Stimulated activated memory B cell treated with anti-CD40 and anti-IgM and Interleukin-4, amounts not matched to agents 10 μg/mL and 1 μg/mL and 100 μg/mL, for 72 hours (primary cell): ENCODE results near the gene CDK16.

Experiments used
- ATAC-seq: fragments of 150-1000 bp; cut with Tn5 transposase; 2 replicates; pipeline ENCODE4 v1.10.0; 2021
- H3K27ac Mint-ChIP-seq: one replicate; pipeline ENCODE4 v1.8.0; 2022; ENCODE audit warnings: mild to moderate bottlenecking, mixed read lengths
- H3K27me3 Mint-ChIP-seq: one replicate; pipeline ENCODE4 v1.8.0; 2022; ENCODE audit warnings: mixed read lengths
- H3K36me3 Mint-ChIP-seq: one replicate; pipeline ENCODE4 v1.8.0; 2022; ENCODE audit warnings: mixed read lengths
- H3K4me1 Mint-ChIP-seq: one replicate; pipeline ENCODE4 v1.8.0; 2022; ENCODE audit warnings: mixed read lengths
- H3K4me3 Mint-ChIP-seq: one replicate; pipeline ENCODE4 v1.8.0; 2022; ENCODE audit warnings: mild to moderate bottlenecking, moderate library complexity, mixed read lengths
- H3K9me3 Mint-ChIP-seq: one replicate; pipeline ENCODE4 v1.8.0; 2022; ENCODE audit warnings: mixed read lengths

Gene CDK16

GRCh38 chrX:47210661-47211425, 7.6 kb upstream of the CDK16 start:
- H3K36me3 Mint-ChIP-seq: peaks cover 42% of the 10 kb centered on the region
- no peak overlapping the region for H3K4me3 Mint-ChIP-seq
- no peaks in the 10 kb centered on the region for H3K27me3 Mint-ChIP-seq
- ATAC-seq: no peak
- H3K9me3 Mint-ChIP-seq: no peaks in the 10 kb centered on the region
- peaks cover under 1% of the 10 kb centered on the region for H3K4me1 Mint-ChIP-seq
- H3K27ac Mint-ChIP-seq: no peak overlapping the region

GRCh38 chrX:47212381-47213293, 5.8 kb upstream of the CDK16 start:
- Mint-ChIP-seq H3K27me3 (no peaks in the 10 kb centered on the region), H3K4me3 (no peak overlapping the region), H3K27ac (peak overlapping the region; percentile 61), H3K4me1 (peaks cover 18% of the 10 kb centered on the region), H3K36me3 (peaks cover 45% of the 10 kb centered on the region), H3K9me3 (no peaks in the 10 kb centered on the region)
- ATAC-seq: no peak

DNA sequence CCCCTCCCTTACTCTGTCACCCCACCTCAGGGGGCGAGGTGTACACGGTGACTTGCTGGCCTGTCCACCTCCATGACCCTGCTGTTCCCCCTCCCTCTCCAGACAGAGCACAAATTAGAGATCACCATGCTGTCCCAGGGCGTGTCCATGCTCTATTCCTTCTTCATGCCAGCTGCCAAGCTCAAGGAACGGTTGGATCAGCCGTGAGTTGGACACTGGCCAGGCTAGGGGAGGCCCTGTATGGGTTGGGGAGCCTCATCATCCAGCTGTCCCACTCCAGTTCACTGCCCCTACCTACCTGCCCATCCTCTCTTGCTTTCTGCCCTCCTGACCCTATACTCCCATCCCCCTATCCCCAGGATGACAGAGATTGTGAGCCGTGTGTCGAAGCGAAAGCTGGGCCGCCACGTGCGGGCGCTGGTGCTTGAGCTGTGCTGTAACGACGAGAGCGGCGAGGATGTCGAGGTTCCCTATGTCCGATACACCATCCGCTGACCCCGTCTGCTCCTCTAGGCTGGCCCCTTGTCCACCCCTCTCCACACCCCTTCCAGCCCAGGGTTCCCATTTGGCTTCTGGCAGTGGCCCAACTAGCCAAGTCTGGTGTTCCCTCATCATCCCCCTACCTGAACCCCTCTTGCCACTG, 3.9 kb upstream of the CDK16 start:
- H3K36me3 Mint-ChIP-seq: peaks cover 45% of the 10 kb centered on the region
- no peak overlapping the region for H3K4me3 Mint-ChIP-seq
- H3K4me1 Mint-ChIP-seq: peaks cover 26% of the 10 kb centered on the region
- no peak for ATAC-seq
- H3K9me3 Mint-ChIP-seq: no peaks in the 10 kb centered on the region
- no peaks in the 10 kb centered on the region for H3K27me3 Mint-ChIP-seq
- no peak overlapping the region for H3K27ac Mint-ChIP-seq

- peaks cover 45% of the 10 kb centered on the region for H3K36me3 Mint-ChIP-seq
- ATAC-seq: no peak
- no peaks in the 10 kb centered on the region for H3K9me3 Mint-ChIP-seq
- H3K27ac Mint-ChIP-seq: no peak overlapping the region
- H3K4me1 Mint-ChIP-seq: peaks cover 34% of the 10 kb centered on the region
- no peak overlapping the region for H3K4me3 Mint-ChIP-seq
- no peaks in the 10 kb centered on the region for H3K27me3 Mint-ChIP-seq
Observed at GRCh38 chrX:47215291-47215900, 3.1 kb upstream of the CDK16 start.

DNA sequence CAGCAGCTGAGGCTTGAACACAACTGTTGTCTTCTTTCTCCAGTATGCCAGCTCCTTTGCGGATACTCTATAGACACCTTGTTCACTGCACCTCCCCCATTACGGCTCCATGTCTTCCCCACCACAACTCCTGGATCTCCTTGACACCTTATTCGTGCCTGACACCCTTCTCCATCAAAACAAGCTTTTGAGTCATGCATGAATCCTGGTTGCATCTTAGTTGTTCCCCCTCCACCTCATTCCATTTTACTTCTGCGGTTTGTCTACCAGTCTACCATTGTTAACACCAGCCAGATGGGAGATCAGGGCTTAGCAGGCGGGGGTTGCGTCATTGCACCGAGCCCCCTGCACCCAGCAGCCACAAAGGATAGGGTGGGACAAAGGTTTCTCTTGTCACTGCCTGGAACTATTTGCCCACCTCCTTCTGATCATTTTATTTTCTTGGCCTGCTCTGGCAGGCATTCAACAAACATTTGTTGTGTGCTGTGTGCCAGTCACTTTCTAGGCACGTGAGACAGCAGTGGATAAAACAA, 2.0 kb upstream of the CDK16 start:
- Mint-ChIP-seq H3K4me1 (peaks cover 43% of the 10 kb centered on the region), H3K36me3 (peaks cover 40% of the 10 kb centered on the region), H3K9me3 (no peaks in the 10 kb centered on the region), H3K4me3 (peak overlapping the region; percentile 98), H3K27ac (peak overlapping the region; percentile 99), H3K27me3 (no peaks in the 10 kb centered on the region)
- no peak for ATAC-seq

DNA sequence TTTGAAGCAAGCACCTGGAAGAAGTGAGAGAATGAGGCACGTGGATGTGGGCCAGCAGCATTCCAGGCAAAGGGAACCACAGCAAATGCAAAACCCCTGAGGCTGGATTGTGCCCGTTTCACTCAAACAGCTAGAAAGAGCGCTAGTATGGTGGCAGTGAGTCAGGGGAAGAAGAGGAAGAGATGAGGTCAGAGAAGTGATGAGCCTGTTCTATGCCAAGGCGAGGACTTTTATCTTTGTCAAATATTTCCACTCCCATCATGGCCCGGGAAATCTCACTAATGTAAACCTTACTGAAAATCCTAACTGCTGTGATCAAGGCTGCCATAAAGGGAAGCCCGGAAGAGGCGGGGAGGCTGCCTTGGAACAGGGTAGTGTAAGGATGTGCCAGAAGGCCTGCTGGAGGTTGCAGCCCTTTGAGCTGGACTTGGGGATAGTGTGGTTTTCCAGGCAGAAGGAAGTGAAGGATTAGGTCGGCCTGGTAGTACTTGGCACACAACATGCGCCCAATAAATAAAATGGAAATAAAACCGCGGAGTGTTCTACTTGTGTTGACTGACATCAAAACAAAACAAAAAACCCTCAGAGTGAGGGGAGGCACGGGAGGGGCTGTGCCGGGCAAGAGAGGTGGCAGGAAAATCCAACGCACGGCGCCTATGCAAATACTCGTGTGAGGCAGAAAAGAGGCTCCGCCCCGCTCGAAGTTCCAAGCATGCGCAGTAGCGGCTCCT, 1.2 kb upstream of the CDK16 start:
- H3K4me3 Mint-ChIP-seq: peak overlapping the region; percentile 98
- no peak for ATAC-seq
- peaks cover 36% of the 10 kb centered on the region for H3K36me3 Mint-ChIP-seq

GRCh38 chrX:47217852-47218279, 615 bp upstream of the CDK16 start:
- Mint-ChIP-seq H3K9me3 (no peaks in the 10 kb centered on the region), H3K36me3 (peaks cover 37% of the 10 kb centered on the region), H3K4me1 (peaks cover 50% of the 10 kb centered on the region), H3K4me3 (peak overlapping the region; percentile 98), H3K27me3 (no peaks in the 10 kb centered on the region), H3K27ac (peak overlapping the region; percentile 99)
- peak; percentile 94 for ATAC-seq

More for the DNA sequence above, 1.2 kb upstream of the CDK16 start:
- H3K4me1 Mint-ChIP-seq: peaks cover 50% of the 10 kb centered on the region
- no peaks in the 10 kb centered on the region for H3K27me3 Mint-ChIP-seq
- peak overlapping the region; percentile 99 for H3K27ac Mint-ChIP-seq
- H3K9me3 Mint-ChIP-seq: no peaks in the 10 kb centered on the region

DNA sequence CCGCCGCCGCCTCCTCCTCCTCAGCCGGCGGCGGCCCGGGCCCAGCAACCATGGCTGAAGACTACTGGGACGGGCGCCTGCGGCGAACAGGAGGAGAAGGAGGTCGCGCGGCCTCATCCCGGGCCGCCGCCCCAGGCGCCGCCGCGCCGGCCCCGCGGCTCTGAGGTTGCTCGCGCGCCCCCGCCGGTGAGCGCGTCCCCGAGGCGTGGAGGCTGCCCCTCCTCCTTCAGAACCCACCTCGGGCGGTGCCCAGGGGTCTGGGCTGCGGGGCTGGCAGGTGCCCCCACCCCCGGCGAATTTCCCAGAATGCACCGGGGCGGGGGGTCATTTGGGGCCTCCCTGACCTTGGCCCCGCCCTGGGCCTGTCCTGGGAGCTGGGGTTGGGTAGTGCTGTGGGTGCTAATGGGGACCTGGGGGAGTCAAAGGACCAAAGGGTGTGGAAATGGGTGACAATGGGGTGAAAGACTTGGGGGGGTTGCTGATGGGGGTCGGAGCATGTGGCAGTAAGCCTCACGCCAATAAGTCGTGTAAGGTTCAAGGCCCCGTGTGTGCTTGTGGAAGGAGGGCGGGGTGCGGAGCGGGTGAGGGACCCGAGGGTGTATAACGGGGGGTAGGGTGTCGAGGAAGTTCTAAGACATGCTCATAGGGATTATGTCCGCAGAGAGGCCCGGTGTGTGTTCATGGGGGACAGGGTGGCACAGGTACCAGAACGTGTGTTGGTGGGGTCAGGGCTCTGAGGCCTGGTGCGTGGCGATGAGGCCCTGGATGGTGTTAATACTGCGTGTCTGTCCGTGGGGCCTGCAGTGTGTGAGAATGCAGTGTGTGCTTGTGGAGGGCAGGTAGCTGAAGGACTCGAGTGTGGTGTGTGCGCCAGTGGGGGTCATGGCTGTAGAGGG, 687 bp downstream of the CDK16 start:
- peaks cover 38% of the 10 kb centered on the region for H3K36me3 Mint-ChIP-seq
- ATAC-seq: peak; percentile 2
- peak overlapping the region; percentile 99 for H3K27ac Mint-ChIP-seq
- peak overlapping the region; percentile 98 for H3K4me3 Mint-ChIP-seq
- no peaks in the 10 kb centered on the region for H3K9me3 Mint-ChIP-seq
- H3K27me3 Mint-ChIP-seq: no peaks in the 10 kb centered on the region
- peaks cover 50% of the 10 kb centered on the region for H3K4me1 Mint-ChIP-seq

DNA sequence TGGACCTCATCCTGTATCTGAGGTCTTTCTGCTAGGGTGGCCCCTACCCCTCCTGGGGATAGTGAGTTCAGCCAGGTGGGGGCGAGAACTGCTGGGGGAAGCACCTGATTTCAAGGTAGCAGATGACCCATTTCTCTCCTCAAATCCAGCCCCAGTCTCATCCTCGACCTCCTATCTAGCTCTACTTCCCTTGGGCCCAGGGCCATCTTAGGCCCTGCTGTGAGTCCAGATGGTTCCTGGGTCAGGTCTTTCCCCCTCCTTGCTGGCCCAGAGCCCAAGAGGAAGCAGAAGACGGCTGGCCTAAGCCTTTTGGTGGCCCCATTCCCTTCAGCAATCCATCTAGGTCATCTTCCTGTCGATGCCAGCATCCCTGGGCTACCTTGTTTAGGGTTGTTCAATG, 3.3 kb downstream of the CDK16 start:
- no peaks in the 10 kb centered on the region for H3K27me3 Mint-ChIP-seq
- ATAC-seq: no peak
- no peaks in the 10 kb centered on the region for H3K9me3 Mint-ChIP-seq
- H3K36me3 Mint-ChIP-seq: peaks cover 31% of the 10 kb centered on the region
- H3K4me3 Mint-ChIP-seq: no peak overlapping the region
- H3K27ac Mint-ChIP-seq: no peak overlapping the region
- peaks cover 41% of the 10 kb centered on the region for H3K4me1 Mint-ChIP-seq

DNA sequence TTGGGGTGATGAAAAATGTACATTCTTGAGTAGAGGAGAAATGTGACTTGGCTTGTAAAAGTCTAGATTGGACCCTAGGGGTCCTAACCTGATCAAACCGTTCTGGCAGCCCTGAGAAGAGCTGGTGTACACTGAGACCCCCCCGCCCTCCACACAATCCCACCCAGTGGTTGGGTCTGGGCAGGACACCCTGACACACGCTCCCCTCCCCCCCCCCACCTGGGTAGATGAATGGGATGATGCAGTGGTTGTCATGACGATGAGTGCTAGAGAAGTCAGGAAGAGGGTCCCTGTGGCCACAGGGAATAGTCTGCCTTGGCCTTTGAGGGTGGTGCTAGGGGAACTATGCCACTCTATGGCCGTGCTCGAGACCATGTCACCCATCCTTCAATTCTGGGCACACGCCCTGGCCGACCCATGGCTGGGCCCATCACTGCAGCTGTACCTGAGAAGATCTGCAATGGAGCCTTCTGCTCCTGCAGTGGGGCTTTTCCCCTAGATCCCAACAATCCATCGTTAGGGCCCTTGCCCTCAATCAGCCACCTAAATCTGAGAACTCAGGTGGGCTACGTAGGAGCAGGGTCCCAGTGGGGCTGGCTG, 4.4 kb downstream of the CDK16 start:
- Mint-ChIP-seq H3K4me3 (no peak overlapping the region), H3K27ac (no peak overlapping the region), H3K9me3 (no peaks in the 10 kb centered on the region), H3K4me1 (peaks cover 32% of the 10 kb centered on the region), H3K36me3 (peaks cover 32% of the 10 kb centered on the region), H3K27me3 (no peaks in the 10 kb centered on the region)
- ATAC-seq: no peak

DNA sequence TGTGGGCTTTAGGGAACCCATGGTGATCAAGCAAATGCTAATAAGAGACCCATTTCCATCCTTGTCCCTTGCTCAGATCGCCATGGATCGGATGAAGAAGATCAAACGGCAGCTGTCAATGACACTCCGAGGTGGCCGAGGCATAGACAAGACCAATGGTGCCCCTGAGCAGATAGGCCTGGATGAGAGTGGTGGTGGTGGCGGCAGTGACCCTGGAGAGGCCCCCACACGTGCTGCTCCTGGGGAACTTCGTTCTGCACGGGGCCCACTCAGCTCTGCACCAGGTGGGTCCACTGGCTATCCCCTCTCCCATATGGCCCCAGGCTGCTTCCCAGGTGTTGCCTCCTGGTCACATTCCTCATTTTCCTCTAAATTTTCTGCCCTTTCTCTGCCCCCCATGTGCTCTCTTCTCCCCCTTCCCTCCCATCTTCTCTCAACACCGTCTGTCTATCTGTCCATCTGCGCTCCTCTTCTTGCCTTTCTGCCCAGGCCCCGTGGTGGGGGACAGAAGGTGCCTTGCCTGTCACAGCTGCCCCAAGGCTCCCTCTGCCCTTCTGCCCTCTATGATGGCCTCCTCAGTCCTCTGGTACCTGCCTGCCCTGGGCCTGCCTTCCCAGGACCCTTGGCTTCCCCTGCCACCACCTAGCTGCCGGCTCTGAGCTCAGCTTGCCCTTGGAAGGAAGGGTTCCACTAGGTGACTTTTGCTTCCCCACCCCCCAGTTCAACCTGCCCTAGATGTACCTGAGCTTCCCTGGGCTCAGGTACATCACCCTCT, 5.2 kb downstream of the CDK16 start:
- Mint-ChIP-seq H3K9me3 (no peaks in the 10 kb centered on the region), H3K4me3 (no peak overlapping the region), H3K36me3 (peaks cover 39% of the 10 kb centered on the region), H3K4me1 (peaks cover 32% of the 10 kb centered on the region), H3K27ac (no peak overlapping the region), H3K27me3 (no peaks in the 10 kb centered on the region)
- no peak for ATAC-seq

DNA sequence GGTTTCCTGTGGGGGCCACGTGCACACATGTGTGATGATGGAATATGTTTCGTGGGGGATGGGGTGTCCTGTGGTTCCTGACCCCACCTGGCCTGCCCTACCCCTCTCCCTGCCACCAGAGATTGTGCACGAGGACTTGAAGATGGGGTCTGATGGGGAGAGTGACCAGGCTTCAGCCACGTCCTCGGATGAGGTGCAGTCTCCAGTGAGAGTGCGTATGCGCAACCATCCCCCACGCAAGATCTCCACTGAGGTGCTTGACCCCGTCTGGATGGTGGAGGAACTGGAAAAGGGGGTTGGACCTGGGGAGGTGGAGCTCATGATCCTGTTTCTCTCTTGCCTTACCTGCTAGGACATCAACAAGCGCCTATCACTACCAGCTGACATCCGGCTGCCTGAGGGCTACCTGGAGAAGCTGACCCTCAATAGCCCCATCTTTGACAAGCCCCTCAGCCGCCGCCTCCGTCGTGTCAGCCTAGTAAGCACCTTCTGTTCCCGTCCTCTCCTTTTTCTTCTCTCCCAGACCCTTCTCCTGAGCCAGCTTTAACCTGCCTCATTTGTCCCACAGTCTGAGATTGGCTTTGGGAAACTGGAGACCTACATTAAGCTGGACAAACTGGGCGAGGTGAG, 5.9 kb downstream of the CDK16 start:
- Mint-ChIP-seq H3K27ac (no peak overlapping the region), H3K9me3 (no peaks in the 10 kb centered on the region), H3K36me3 (peaks cover 46% of the 10 kb centered on the region), H3K4me1 (peaks cover 26% of the 10 kb centered on the region), H3K4me3 (no peak overlapping the region), H3K27me3 (no peaks in the 10 kb centered on the region)
- no peak for ATAC-seq
